GM19099 (cell line): ENCODE results near the gene CCDC12.

Experiments
- POLR2A ChIP-seq: IDR thresholded peaks from 3 replicates; pipeline ENCODE4 v1.6.1; 2011; ENCODE audit warnings: low read depth; ENCODE audit not compliant: insufficient read length; ENCODE audit errors: extremely low read depth

The CCDC12 gene

GRCh38 chr3:46908294-46908985 is 68.1 kb downstream of the CCDC12 start:
- TF ChIP-seq POLR2A, result no peak

GRCh38 chr3:46907960-46908293 is 68.6 kb downstream of the CCDC12 start:
- TF ChIP-seq POLR2A, result no peak

GRCh38 chr3:46907271-46907670 is 69.3 kb downstream of the CCDC12 start:
- TF ChIP-seq POLR2A, result no peak

- TF ChIP-seq POLR2A, result no peak
Observed at GRCh38 chr3:46906471-46907058, 70.0 kb downstream of the CCDC12 start.

- no peak for TF ChIP-seq POLR2A
Observed at GRCh38 chr3:46905661-46906451, 70.7 kb downstream of the CCDC12 start.

GRCh38 chr3:46905213-46905560 is 71.4 kb downstream of the CCDC12 start:
- no peak for TF ChIP-seq POLR2A

GRCh38 chr3:46904303-46905212 is 72.0 kb downstream of the CCDC12 start:
- no peak for TF ChIP-seq POLR2A

GRCh38 chr3:46903341-46904302 is 72.9 kb downstream of the CCDC12 start:
- no peak for TF ChIP-seq POLR2A

GRCh38 chr3:46902188-46902631 is 74.3 kb downstream of the CCDC12 start:
- no peak for TF ChIP-seq POLR2A

GRCh38 chr3:46901591-46902187 is 74.9 kb downstream of the CCDC12 start:
- TF ChIP-seq POLR2A, result no peak

GRCh38 chr3:46901061-46901460 is 75.5 kb downstream of the CCDC12 start:
- no peak for TF ChIP-seq POLR2A

- TF ChIP-seq POLR2A, result no peak
Observed at GRCh38 chr3:46900356-46900755, 76.2 kb downstream of the CCDC12 start.

- no peak for TF ChIP-seq POLR2A
Observed at GRCh38 chr3:46900007-46900292, 76.6 kb downstream of the CCDC12 start.
